ENCODE results near the gene ZNF438. TPM values are rescaled to one million over a fixed set of nuclear protein-coding genes. Genes with fewer than 3 reads are reported as not detected.
A peak's percentile ranks its signal among the peaks of the same experiment; 100 is the strongest.

ZNF438 gene
- total and polyA plus RNA-seq, 4 donors, result 7.8 to 19.2 (median 10.2) TPM

GRCh38 chr10:31025142-31025541, 6.5 kb downstream of the ZNF438 start:
- Histone ChIP-seq H3K9me3 (ENCODE audit: control insufficient read depth in 4 of 4, insufficient read depth in 3 of 4, low read length in 3 of 4) (peaks cover 0 to 2% (median 0%) of the 10 kb centered on the region in 4 donors), H3K4me1 (ENCODE audit: control insufficient read depth in 5 of 5, insufficient read depth in 5 of 5, low read length in 5 of 5) (peaks cover 0 to 5% (median 3%) of the 10 kb centered on the region in 5 donors), H3K27ac (ENCODE audit: low read depth in 1 of 2, low read length in 1 of 2) (peak overlapping the region in 1 of 2 donors; percentile 9), H3K27me3 (ENCODE audit: control insufficient read depth in 3 of 3, insufficient read depth in 3 of 3, low read length in 2 of 3) (no peaks in the 10 kb centered on the region), H3K36me3 (ENCODE audit: control insufficient read depth in 4 of 4, insufficient read depth in 4 of 4, low read length in 4 of 4) (no peaks in the 10 kb centered on the region), H3K4me3 (no peak overlapping the region), H3K9ac (ENCODE audit: insufficient read depth in 1 of 2, low read length in 2 of 2) (no peak overlapping the region)
- TF ChIP-seq CTCF (IDR thresholded peaks at IDR 0.05; ENCODE audit: control extremely low read depth, extremely low read depth), result no peak
- DNase-seq, result no peak
- no peak for ATAC-seq (ENCODE audit: insufficient read depth, low FRiP score)

GRCh38 chr10:31023558-31023957, 8.1 kb downstream of the ZNF438 start:
- Histone ChIP-seq H3K4me1 (ENCODE audit: control insufficient read depth in 5 of 5, insufficient read depth in 5 of 5, low read length in 5 of 5) (peaks cover 0 to 15% (median 12%) of the 10 kb centered on the region in 5 donors), H3K9ac (ENCODE audit: insufficient read depth in 1 of 2, low read length in 2 of 2) (no peak overlapping the region), H3K27me3 (ENCODE audit: control insufficient read depth in 3 of 3, insufficient read depth in 3 of 3, low read length in 2 of 3) (no peaks in the 10 kb centered on the region), H3K27ac (ENCODE audit: low read depth in 1 of 2, low read length in 1 of 2) (no peak overlapping the region), H3K36me3 (ENCODE audit: control insufficient read depth in 4 of 4, insufficient read depth in 4 of 4, low read length in 4 of 4) (no peaks in the 10 kb centered on the region), H3K4me3 (no peak overlapping the region), H3K9me3 (ENCODE audit: control insufficient read depth in 4 of 4, insufficient read depth in 3 of 4, low read length in 3 of 4) (no peaks in the 10 kb centered on the region)
- no peak for ATAC-seq (ENCODE audit: insufficient read depth, low FRiP score)
- WGBS, 2 donors, result 60 to 72% methylated on average over 5 of the region's 5 CpGs
- peak in 2 of 3 donors; percentile 48 to 71 for DNase-seq
- no peak for TF ChIP-seq CTCF (IDR thresholded peaks at IDR 0.05; ENCODE audit: control extremely low read depth, extremely low read depth)

- H3K27ac ChIP-seq (ENCODE audit: low read depth in 1 of 2, low read length in 1 of 2), result no peak overlapping the region
- H3K4me3 ChIP-seq, result no peak overlapping the region
- no peaks in the 10 kb centered on the region for H3K27me3 ChIP-seq (ENCODE audit: control insufficient read depth in 3 of 3, insufficient read depth in 3 of 3, low read length in 2 of 3)
- H3K9ac ChIP-seq (ENCODE audit: insufficient read depth in 1 of 2, low read length in 2 of 2), result no peak overlapping the region
- peaks cover 0 to 26% (median 21%) of the 10 kb centered on the region in 5 donors for H3K4me1 ChIP-seq (ENCODE audit: control insufficient read depth in 5 of 5, insufficient read depth in 5 of 5, low read length in 5 of 5)
- no peaks in the 10 kb centered on the region for H3K9me3 ChIP-seq (ENCODE audit: control insufficient read depth in 4 of 4, insufficient read depth in 3 of 4, low read length in 3 of 4)
- TF ChIP-seq CTCF (IDR thresholded peaks at IDR 0.05; ENCODE audit: control extremely low read depth, extremely low read depth), result no peak
- peak in 2 of 3 donors; percentile 58 to 67 for DNase-seq
- H3K36me3 ChIP-seq (ENCODE audit: control insufficient read depth in 4 of 4, insufficient read depth in 4 of 4, low read length in 4 of 4), result no peaks in the 10 kb centered on the region
- ATAC-seq (ENCODE audit: insufficient read depth, low FRiP score), result no peak
- 65 to 81% methylated on average over 5 of the region's 5 CpGs for WGBS, 2 donors
Observed at GRCh38 chr10:31020209-31020608, 11.5 kb downstream of the ZNF438 start.

- DNase-seq (peak in 1 of 3 donors; percentile 15), ATAC-seq (ENCODE audit: insufficient read depth, low FRiP score) (no peak)
- TF ChIP-seq CTCF (IDR thresholded peaks at IDR 0.05; ENCODE audit: control extremely low read depth, extremely low read depth), result no peak
- H3K9ac ChIP-seq (ENCODE audit: insufficient read depth in 1 of 2, low read length in 2 of 2), result no peak overlapping the region
- no peaks in the 10 kb centered on the region for H3K9me3 ChIP-seq (ENCODE audit: control insufficient read depth in 4 of 4, insufficient read depth in 3 of 4, low read length in 3 of 4)
- no peaks in the 10 kb centered on the region for H3K27me3 ChIP-seq (ENCODE audit: control insufficient read depth in 3 of 3, insufficient read depth in 3 of 3, low read length in 2 of 3)
- H3K4me1 ChIP-seq (ENCODE audit: control insufficient read depth in 5 of 5, insufficient read depth in 5 of 5, low read length in 5 of 5), result peaks cover 0 to 26% (median 21%) of the 10 kb centered on the region in 5 donors
- H3K36me3 ChIP-seq (ENCODE audit: control insufficient read depth in 4 of 4, insufficient read depth in 4 of 4, low read length in 4 of 4), result no peaks in the 10 kb centered on the region
- peak overlapping the region in 1 of 2 donors; percentile 36 for H3K27ac ChIP-seq (ENCODE audit: low read depth in 1 of 2, low read length in 1 of 2)
- H3K4me3 ChIP-seq, result no peak overlapping the region
- 71 to 81% methylated on average over 2 of the region's 2 CpGs for WGBS, 2 donors
Observed at GRCh38 chr10:31018962-31019361, 12.7 kb downstream of the ZNF438 start.

Measured in lung (tissue), 12 donors.